Activated CD8-positive, alpha-beta T cell treated with anti-CD3 and anti-CD28 coated beads for 36 hours (primary cell): ENCODE measurements around the gene PCDHGA11. TPM values are rescaled to one million over a fixed set of nuclear protein-coding genes. Genes with fewer than 3 reads are reported as not detected.

ENCODE experiments used
- ATAC-seq: fragments of 200-7000 bp; cut with Tn5 transposase; one replicate; pipeline ENCODE4 v1.10.0; 2021; ENCODE audit warnings: mild to moderate bottlenecking, moderate library complexity
- CTCF ChIA-PET: fragments of 350-600 bp; sonication (Branson Sonifier 250); formaldehyde crosslinking; loops from one replicate; lab custom pipeline; 2021; ENCODE audit warnings: antibody characterized with exemption; lab: Charles Lee
- POLR2A ChIA-PET: fragments of 350-600 bp; sonication (Branson Sonifier 250); formaldehyde crosslinking; loops from one replicate; lab custom pipeline; 2021; ENCODE audit warnings: antibody characterized with exemption; lab: Charles Lee
- DNase-seq: peaks from one replicate; pipeline ENCODE4 v3.0.0-alpha.2; 2020
- H3K27ac Mint-ChIP-seq: one replicate; pipeline ENCODE4 v1.8.0; 2021; ENCODE audit warnings: mild to moderate bottlenecking, mixed read lengths
- H3K27me3 Mint-ChIP-seq: one replicate; pipeline ENCODE4 v1.8.0; 2021; ENCODE audit warnings: mixed read lengths
- H3K36me3 Mint-ChIP-seq: one replicate; pipeline ENCODE4 v1.8.0; 2021; ENCODE audit warnings: low read depth, mixed read lengths
- H3K4me1 Mint-ChIP-seq: one replicate; pipeline ENCODE4 v1.8.0; 2021; ENCODE audit warnings: low read depth, mixed read lengths
- H3K4me3 Mint-ChIP-seq: one replicate; pipeline ENCODE4 v1.8.0; 2021; ENCODE audit warnings: mild to moderate bottlenecking, moderate library complexity, mixed read lengths
- H3K9me3 Mint-ChIP-seq: one replicate; pipeline ENCODE4 v1.8.0; 2021; ENCODE audit warnings: mixed read lengths
- CTCF ChIP-seq: fragments of 200-600 bp; IDR thresholded peaks from one replicate; pipeline ENCODE4 v1.8.0; 2022; ENCODE audit warnings: antibody characterized with exemption, mild to moderate bottlenecking
- intact Hi-C: fragments of 100-400 bp; cut with micrococcal nuclease; formaldehyde crosslinking; loops from one replicate; pipeline ENCODE4 v1.10.0; 2022
- total RNA-seq, 2 experiments: library from RNA; stranded (reverse); gene quantifications; one replicate each; pipeline ENCODE4 v1.2.3, GENCODE V29; 2021

The PCDHGA11 gene
- total RNA-seq, 2 experiments from 2014 or later, result not detected

- ATAC-seq (no peak), DNase-seq (no peak)
- peaks cover 35% of the 10 kb centered on the region for H3K9me3 Mint-ChIP-seq
- H3K4me1 Mint-ChIP-seq, result peaks cover 13% of the 10 kb centered on the region
- peaks cover 35% of the 10 kb centered on the region for H3K36me3 Mint-ChIP-seq
- peaks cover 72% of the 10 kb centered on the region for H3K27me3 Mint-ChIP-seq
- CTCF ChIA-PET, result interaction anchor here (0.9 to 6.5 kb wide), 9 partner anchors 11 to 145 kb away, joined by 3 to 71 read pairs (median 10); partner anchors contain the start of genes PCDHGA12, PCDHGC3 and PCDHGC4
- H3K4me3 Mint-ChIP-seq, result no peak overlapping the region
- H3K27ac Mint-ChIP-seq, result no peak overlapping the region
- intact Hi-C loops, result no loop called here
- POLR2A ChIA-PET, result no interaction called here
- no peak for TF ChIP-seq CTCF
Observed at GRCh38 chr5:141419074-141419880, 1.6 kb upstream of the PCDHGA11 start.

DNA sequence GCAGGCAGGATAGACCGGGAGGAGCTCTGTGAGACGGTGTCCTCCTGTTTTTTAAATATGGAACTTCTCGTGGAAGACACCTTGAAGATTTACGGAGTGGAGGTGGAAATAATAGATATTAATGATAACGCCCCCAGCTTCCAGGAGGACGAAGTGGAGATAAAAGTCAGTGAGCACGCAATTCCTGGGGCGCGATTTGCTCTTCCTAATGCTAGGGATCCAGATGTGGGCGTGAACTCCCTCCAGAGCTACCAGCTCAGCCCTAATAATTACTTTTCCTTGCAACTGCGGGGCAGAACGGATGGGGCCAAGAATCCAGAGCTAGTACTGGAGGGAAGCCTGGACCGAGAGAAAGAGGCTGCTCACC lies 621 bp downstream of the PCDHGA11 start:
- no peak for DNase-seq
- peak overlapping the region; percentile 74 for H3K4me3 Mint-ChIP-seq
- ChIA-PET POLR2A (no interaction called here), CTCF (interaction anchor here (0.8 to 6.5 kb wide), 39 partner anchors 8 to 566 kb away, joined by 3 to 71 read pairs (median 4); partner anchors contain the start of genes PCDHA10, PCDHB9, PCDHGA1 and PCDHGA10)
- peaks cover 28% of the 10 kb centered on the region for H3K36me3 Mint-ChIP-seq
- intact Hi-C loops, result no loop called here
- H3K9me3 Mint-ChIP-seq, result peaks cover 28% of the 10 kb centered on the region
- TF ChIP-seq CTCF, result no peak
- H3K27ac Mint-ChIP-seq, result no peak overlapping the region
- peaks cover 8% of the 10 kb centered on the region for H3K4me1 Mint-ChIP-seq
- no peak for ATAC-seq
- H3K27me3 Mint-ChIP-seq, result peaks cover 73% of the 10 kb centered on the region

DNA sequence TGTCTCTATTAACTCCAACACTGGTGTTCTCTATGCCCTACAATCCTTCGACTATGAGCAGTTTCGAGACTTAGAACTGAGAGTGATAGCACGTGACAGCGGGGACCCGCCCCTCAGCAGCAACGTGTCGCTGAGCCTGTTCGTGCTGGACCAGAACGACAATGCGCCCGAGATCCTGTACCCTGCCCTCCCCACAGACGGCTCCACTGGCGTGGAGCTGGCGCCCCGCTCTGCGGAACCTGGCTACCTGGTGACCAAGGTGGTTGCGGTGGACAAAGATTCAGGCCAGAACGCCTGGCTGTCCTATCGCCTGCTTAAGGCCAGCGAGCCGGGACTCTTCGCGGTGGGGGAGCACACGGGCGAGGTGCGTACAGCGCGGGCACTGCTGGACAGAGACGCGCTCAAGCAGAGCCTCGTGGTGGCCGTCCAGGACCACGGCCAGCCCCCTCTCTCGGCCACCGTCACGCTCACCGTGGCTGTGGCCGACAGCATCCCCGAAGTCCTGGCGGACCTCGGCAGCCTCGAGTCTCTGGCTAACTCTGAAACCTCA lies 2.0 kb downstream of the PCDHGA11 start:
- peaks cover 8% of the 10 kb centered on the region for H3K4me1 Mint-ChIP-seq
- DNase-seq (no peak), ATAC-seq (no peak)
- H3K9me3 Mint-ChIP-seq, result peaks cover 28% of the 10 kb centered on the region
- no peak for TF ChIP-seq CTCF
- no peak overlapping the region for H3K4me3 Mint-ChIP-seq
- intact Hi-C loops, result no loop called here
- CTCF ChIA-PET, result interaction anchor here (0.7 to 2.7 kb wide), 2 partner anchors 91 to 135 kb away, joined by 3 to 19 read pairs; no protein-coding TSS in a partner anchor
- H3K27me3 Mint-ChIP-seq, result peaks cover 78% of the 10 kb centered on the region
- POLR2A ChIA-PET, result interaction anchor here (0.5 kb wide), 1 partner anchor 69 kb away, joined by 3 read pairs; no protein-coding TSS in a partner anchor
- H3K36me3 Mint-ChIP-seq, result peaks cover 26% of the 10 kb centered on the region
- H3K27ac Mint-ChIP-seq, result no peak overlapping the region

- Mint-ChIP-seq H3K4me3 (no peak overlapping the region), H3K36me3 (peaks cover 23% of the 10 kb centered on the region), H3K9me3 (peaks cover 21% of the 10 kb centered on the region), H3K27me3 (peaks cover 67% of the 10 kb centered on the region), H3K4me1 (peaks cover 5% of the 10 kb centered on the region), H3K27ac (no peak overlapping the region)
- no peak for ATAC-seq
- TF ChIP-seq CTCF, result no peak
- no peak for DNase-seq
- CTCF ChIA-PET, result interaction anchor here (1.0 to 1.4 kb wide), 3 partner anchors 9 to 53 kb away, joined by 3 to 4 read pairs (median 3); partner anchors contain the start of gene PCDHGB7
- intact Hi-C loops, result no loop called here
- POLR2A ChIA-PET, result no interaction called here
Observed at GRCh38 chr5:141427783-141428426, 7.1 kb downstream of the PCDHGA11 start.
